NT2/D1 (cell line): ENCODE results near the gene TMEM86B.

ENCODE experiments used
- SUZ12 ChIP-seq: IDR thresholded peaks from 2 replicates; pipeline ENCODE4 v1.6.1; 2011; ENCODE audit not compliant: insufficient read length, insufficient read depth; ENCODE audit errors: extremely low read depth
- ZNF274 ChIP-seq: IDR thresholded peaks from 2 replicates; pipeline ENCODE4 v1.6.1; 2011; ENCODE audit warnings: mild to moderate bottlenecking, low read depth, low read length

GRCh38 chr19:55258476-55258827 is 29.9 kb upstream of the TMEM86B start:
- no peak for TF ChIP-seq ZNF274
- TF ChIP-seq SUZ12 = no peak
